Embryonic facial prominence (tissue), 1 donor: ENCODE data around the gene B4GALT3.

Source experiments
- DNase-seq: peaks from one replicate; pipeline ENCODE4 v3.0.0-alpha.2; 2016; ENCODE audit errors: extremely low spot score

The B4GALT3 gene

DNA sequence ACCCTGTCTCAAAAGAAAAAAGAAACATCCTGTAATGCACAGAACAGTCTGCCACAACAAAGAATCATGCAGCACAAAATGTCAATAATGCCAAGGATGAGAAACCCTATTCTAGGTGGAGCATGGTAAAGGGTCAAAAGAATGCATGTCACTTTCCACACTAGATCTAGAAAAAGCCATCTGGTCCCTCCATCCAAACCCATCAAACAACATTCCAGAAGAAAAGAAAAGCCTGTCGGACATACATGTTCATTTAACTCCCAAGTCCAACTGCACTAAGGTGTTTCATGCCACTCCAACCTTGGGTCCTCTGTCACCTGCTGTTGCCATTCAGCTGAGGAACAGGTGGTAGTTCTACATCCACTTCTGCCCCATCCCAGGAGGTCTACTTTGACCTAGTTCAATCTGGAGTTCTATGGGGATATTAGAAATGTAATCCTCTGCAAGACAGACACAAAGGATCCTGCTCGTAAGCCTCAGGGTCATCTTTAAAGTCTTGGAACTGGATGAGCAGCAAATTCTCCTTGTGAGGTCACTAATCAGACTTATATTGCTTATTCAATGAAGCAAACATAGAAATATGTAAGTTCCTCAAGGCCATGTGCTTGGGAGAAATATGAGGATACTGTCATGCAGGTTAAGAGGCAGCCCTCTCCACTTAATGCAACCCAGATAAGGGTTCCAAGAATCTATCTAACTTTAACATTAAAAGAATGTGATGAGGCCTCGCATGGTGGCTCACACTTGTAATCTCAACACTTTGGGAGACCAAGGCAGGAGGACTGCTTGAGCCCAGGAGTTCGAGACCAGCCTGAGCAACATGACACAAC, 48.5 kb downstream of the B4GALT3 start:
- DNase-seq: no peak

DNA sequence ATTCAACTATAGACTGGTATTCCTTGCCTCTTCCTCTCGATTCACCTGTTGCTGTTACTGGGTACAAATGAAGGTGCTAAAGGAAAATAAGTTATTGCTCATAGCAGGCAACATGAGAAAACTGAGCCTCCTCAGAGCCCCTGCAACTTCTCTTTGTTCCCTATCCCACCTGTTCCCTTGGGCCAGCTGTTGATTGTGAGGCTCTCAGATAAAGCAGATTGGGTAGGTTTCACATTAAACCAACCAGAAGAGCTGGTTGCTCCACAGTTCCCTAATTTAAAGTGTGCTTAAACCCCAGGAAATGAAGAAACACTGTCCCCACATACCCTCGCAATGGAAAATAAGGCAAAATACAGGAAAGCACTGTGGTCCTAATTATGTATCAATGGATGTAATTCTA, 49.7 kb downstream of the B4GALT3 start:
- DNase-seq: no peak

- DNase-seq: no peak
These were observed 54.3 kb downstream of the B4GALT3 start for GRCh38 chr1:161122967-161123366.

DNA sequence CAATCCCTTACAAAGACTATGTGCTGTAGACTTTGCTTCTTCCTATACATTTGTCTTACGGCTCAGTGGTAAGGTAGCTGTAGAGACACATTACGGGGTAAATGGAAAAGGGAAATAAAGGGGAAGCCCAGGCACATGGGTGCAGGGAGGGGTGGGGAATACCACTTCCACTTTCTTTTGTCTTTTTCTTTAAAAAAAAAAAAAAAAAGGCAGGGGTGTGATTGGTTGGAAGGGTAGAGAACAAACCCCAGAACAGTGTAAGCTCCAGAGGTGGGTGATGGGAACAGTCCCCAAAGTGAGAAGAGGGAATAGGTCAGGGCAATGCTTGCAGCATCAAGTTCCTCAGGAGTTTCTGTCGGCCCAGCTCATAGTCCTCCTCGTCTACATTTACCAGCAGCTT, 55.5 kb downstream of the B4GALT3 start:
- DNase-seq: no peak
